ENCODE measurements around the gene GNLY.
"Not testable (repeated sequence)": the region's sequence is repeated elsewhere in the genome, so short reads cannot be mapped to it uniquely, and the experiment has no call there.

- not testable (repeated sequence) for TF ChIP-seq CTCF (IDR thresholded peaks at IDR 0.05; ENCODE audit: extremely low read depth in 1 of 2, insufficient read depth in 1 of 2, low read depth in 1 of 2, low read length in 2 of 2); POLR2A (IDR thresholded peaks at IDR 0.05; ENCODE audit: low read depth, low read length); JUN (IDR thresholded peaks at IDR 0.05; ENCODE audit: borderline replicate concordance, insufficient read depth, insufficient read length, low read depth); POLR2AphosphoS5 (IDR thresholded peaks at IDR 0.05; ENCODE audit: insufficient read depth, low read depth, low read length); MAX (IDR thresholded peaks at IDR 0.05; ENCODE audit: insufficient read depth, insufficient read length)
These were observed 36.8 kb upstream of the GNLY start for GRCh38 chr2:85657399-85657798.

Measured in endothelial cell of umbilical vein (primary cell).